GM12878 (cell line): Measurements from ENCODE around the gene OLFM1. TPM values are rescaled to one million over a fixed set of nuclear protein-coding genes. Genes with fewer than 3 reads are reported as not detected.

Source experiments
- ATAC-seq: fragments of 200-7000 bp; cut with Tn5 transposase; 3 replicates; pipeline ENCODE4 v1.9.1; 2020; ENCODE audit warnings: mild to moderate bottlenecking, moderate library complexity
- BruUV-seq: library from RNA; stranded (reverse); fragments of 400-500 nt; replicated peaks from 2 replicates; lab custom pipeline; 2021; lab: Mats Ljungman, UMichigan
- CTCF ChIA-PET: fragments of 300-600 bp; sonication (Branson Sonifier 250); formaldehyde crosslinking; extraction: SDS; loops from one replicate; lab custom pipeline; 2021; ENCODE audit warnings: inconsistent platforms; lab: Yijun Ruan, JAX
- POLR2A ChIA-PET: fragments of 350-600 bp; formaldehyde crosslinking; extraction: SDS; loops from one replicate; lab custom pipeline; 2021; ENCODE audit warnings: inconsistent platforms; lab: Charles Lee
- RAD21 ChIA-PET: fragments of 300-600 bp; sonication (Branson Sonifier 250); formaldehyde crosslinking; loops from one replicate; lab custom pipeline; 2023; ENCODE audit warnings: antibody characterized with exemption; ENCODE audit not compliant: unreplicated experiment; lab: Charles Lee
- SMC1A ChIA-PET: fragments of 300-600 bp; sonication (Branson Sonifier 250); formaldehyde crosslinking; loops from one replicate; lab custom pipeline; 2023; ENCODE audit not compliant: unreplicated experiment, uncharacterized antibody; lab: Charles Lee
- DNase-seq: peaks from one replicate; pipeline ENCODE4 v3.0.0-alpha.2; 2011; ENCODE audit warnings: low read depth, low spot score
- FAIRE-seq: peaks from 3 replicates; lab custom pipeline; 2011; peaks lifted over from hg19 to GRCh38; lab: Jason Lieb, UNC
- H2AFZ ChIP-seq: 2 replicates; pipeline ENCODE4 v1.6.0; 2011; ENCODE audit warnings: low read depth, low read length, control low read depth; ENCODE audit not compliant: control insufficient read depth
- H3K27ac ChIP-seq: 2 replicates; pipeline ENCODE4 v1.5.1; 2011; ENCODE audit warnings: control low read depth; ENCODE audit not compliant: control insufficient read depth, insufficient read depth
- H3K27me3 ChIP-seq, 2 experiments: replicated peaks in 1 of 2; 2 replicates each; pipeline versions ENCODE4 v1.6.0 to v1.6.1; 2011; ENCODE audit warnings: low read length in 1 of 2; ENCODE audit not compliant: control insufficient read depth in 2 of 2, insufficient read depth in 2 of 2
- H3K36me3 ChIP-seq, 2 experiments: 2 replicates each; pipeline ENCODE4 v1.5.1; 2011; ENCODE audit warnings: low read length in 1 of 2; ENCODE audit not compliant: control insufficient read depth in 2 of 2, insufficient read depth in 2 of 2
- H3K4me1 ChIP-seq: 2 replicates; pipeline ENCODE4 v1.6.1; 2011; ENCODE audit warnings: mild to moderate bottlenecking, low read length, moderate library complexity, mixed read lengths; ENCODE audit not compliant: control insufficient read depth, insufficient read depth
- H3K4me2 ChIP-seq: 2 replicates; pipeline ENCODE4 v1.6.0; 2011; ENCODE audit warnings: control low read depth; ENCODE audit not compliant: control insufficient read depth, insufficient read depth
- H3K4me3 ChIP-seq: fragments of 200-600 bp; sonication (generic); 2 replicates; pipeline ENCODE4 v1.5.1; 2016
- H3K79me2 ChIP-seq: 2 replicates; pipeline ENCODE4 v1.6.0; 2011; ENCODE audit warnings: low read length; ENCODE audit not compliant: control insufficient read depth, insufficient read depth
- H3K9ac ChIP-seq: 2 replicates; pipeline ENCODE4 v1.8.0; 2011; ENCODE audit warnings: low read length, control low read depth, mixed read lengths; ENCODE audit not compliant: control insufficient read depth, insufficient read depth
- H3K9me3 ChIP-seq: replicated peaks from 3 replicates; pipeline ENCODE4 v1.5.1; 2011; ENCODE audit warnings: mild to moderate bottlenecking, low read length; ENCODE audit not compliant: control insufficient read depth, insufficient read depth
- H4K20me1 ChIP-seq: 2 replicates; pipeline ENCODE4 v1.6.0; 2011; ENCODE audit not compliant: control insufficient read depth, insufficient read depth
- ASH2L ChIP-seq: fragments of 300-600, 200-600 bp; sonication (generic); IDR thresholded peaks from 2 replicates; pipeline ENCODE4 v1.6.1; 2017; ENCODE audit warnings: low read depth, mild to moderate bottlenecking, borderline replicate concordance
- GABPA ChIP-seq: IDR thresholded peaks from 2 replicates; pipeline ENCODE4 v1.6.1; 2014; ENCODE audit warnings: antibody characterized with exemption, low read depth, mild to moderate bottlenecking, inconsistent platforms
- NFYA ChIP-seq: IDR thresholded peaks from 2 replicates; pipeline ENCODE4 v1.6.1; 2011; ENCODE audit warnings: low read depth, mild to moderate bottlenecking, low read length, improper control_type of control experiment, borderline replicate concordance
- SREBF2 ChIP-seq: IDR thresholded peaks from 2 replicates; pipeline ENCODE4 v1.6.1; 2012; ENCODE audit warnings: mild to moderate bottlenecking, low read length
- TCF3 ChIP-seq: IDR thresholded peaks from 2 replicates; pipeline ENCODE4 v1.6.1; 2012; ENCODE audit warnings: low read depth, mild to moderate bottlenecking, low read length, borderline replicate concordance; ENCODE audit not compliant: insufficient read depth
- ZNF384 ChIP-seq: IDR thresholded peaks from 2 replicates; pipeline ENCODE4 v1.6.1; 2012; ENCODE audit warnings: low read depth, mild to moderate bottlenecking, low read length, improper control_type of control experiment, borderline replicate concordance
- WGBS: methylation state at CpG from one replicate; pipeline ENCODE4 v1.1.6; 2016; ENCODE audit warnings: low lambda C conversion rate; ENCODE audit not compliant: insufficient replicate concordance, insufficient coverage; ENCODE audit errors: missing lambda C conversion rate; 5-methylcytosine and 5-hydroxymethylcytosine counted together
- in situ Hi-C: fragments of 300-500 bp; cut with MboI; formaldehyde crosslinking; loops from 9 replicates; pipeline ENCODE4 v1.14.3; 2018; ENCODE audit warnings: mixed read lengths
- intact Hi-C: fragments of 100-400 bp; cut with micrococcal nuclease; formaldehyde crosslinking; loops from one replicate; pipeline ENCODE4 v1.14.2; 2022; ENCODE audit not compliant: unreplicated experiment
- polyA plus RNA-seq, 11 experiments: library from polyadenylated mRNA; depleted of rRNA in 4 of 11; unstranded in 6 of 11; stranded (reverse) in 5 of 11; fragments of >200 nt; fragmentation: Nextera tagmentation in 4 of 11; fragmentation: Illumina TruSeq in 1 of 11; extraction: Ambion mirVana in 4 of 11; extraction: Trizol in 1 of 11; gene quantifications; 1 replicate in 1 of 11; 2 replicates in 10 of 11; pipeline versions ENCODE4 v1.2.1 to v1.2.3, GENCODE V29; 2011 to 2016; ENCODE audit warnings: inconsistent platforms in 2 of 11, missing spikeins in 2 of 11, low read depth in 1 of 11
- total RNA-seq, 4 experiments: library from RNA; depleted of rRNA in 3 of 4; stranded (reverse); fragments of >200 nt in 3 of 4; fragmentation: Illumina TruSeq in 1 of 4; extraction: Trizol in 1 of 4; gene quantifications; 2 replicates each; pipeline versions ENCODE4 v1.2.1 to v1.2.3, GENCODE V29; 2013 to 2021
- TF ChIP-seq, protein P1 (sequence below): fragments of 450-650 bp; IDR thresholded peaks from 2 replicates; pipeline ENCODE4 v1.6.1; 2017; ENCODE audit warnings: mild to moderate bottlenecking, moderate library complexity
- TF ChIP-seq, protein P2 (sequence below): IDR thresholded peaks from 2 replicates; pipeline ENCODE4 v1.6.1; 2011; ENCODE audit warnings: borderline replicate concordance, low read depth, mild to moderate bottlenecking, moderate library complexity, mixed read lengths, low read length; ENCODE audit not compliant: insufficient read depth; ENCODE audit errors: extremely low read length
- TF ChIP-seq, protein P3 (sequence below): IDR thresholded peaks from 2 replicates; pipeline ENCODE4 v1.6.1; 2012; ENCODE audit warnings: low read depth, low read length, improper control_type of control experiment

The OLFM1 gene
- total and polyA plus RNA-seq, 10 of the 15 experiments (the other 5 are each of a cell fraction or from before 2014, with no cell fraction given): not detected

DNA sequence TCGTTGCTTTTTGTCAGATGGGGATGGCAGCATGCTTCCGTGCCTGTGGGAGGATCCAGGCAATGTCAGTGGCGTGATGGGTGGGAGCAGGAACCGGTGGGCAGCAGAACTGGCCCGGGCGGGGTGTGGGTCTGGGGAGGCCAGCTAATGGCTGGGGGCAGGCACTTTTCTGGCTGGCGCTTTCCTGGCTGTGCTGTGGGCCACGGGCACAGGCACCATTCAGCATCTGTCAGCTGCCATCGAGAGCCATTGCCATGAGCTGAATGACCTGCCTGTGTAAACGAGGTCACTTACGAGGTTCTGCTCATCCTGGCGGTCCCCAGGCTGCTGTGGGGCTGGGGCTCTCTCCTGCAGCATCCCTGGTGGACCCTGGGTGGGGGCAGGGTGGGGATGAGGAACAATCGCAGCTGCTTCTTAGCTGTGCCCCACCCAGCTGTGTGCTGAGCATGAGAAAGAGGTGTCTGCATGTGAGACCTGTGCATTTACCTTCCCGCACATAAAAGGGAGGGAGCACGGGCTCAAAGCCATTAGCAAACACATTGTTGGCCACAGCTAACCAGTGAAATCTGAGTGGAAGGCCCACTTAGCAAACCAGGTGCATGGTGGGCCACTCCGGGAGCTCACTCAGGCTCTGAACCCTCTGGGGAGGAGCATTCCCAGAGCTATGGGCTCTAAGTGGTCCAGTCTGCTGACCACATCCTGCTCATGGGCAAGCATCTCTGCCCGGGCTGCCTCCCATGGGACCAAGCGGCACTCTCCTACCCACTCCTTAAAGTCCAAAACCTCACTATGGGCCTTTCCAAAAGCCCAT is 41.3 kb upstream of the OLFM1 start:
- 23% methylated on average over 15 of the region's 18 CpGs for WGBS
- BruUV-seq: no TSS peak

DNA sequence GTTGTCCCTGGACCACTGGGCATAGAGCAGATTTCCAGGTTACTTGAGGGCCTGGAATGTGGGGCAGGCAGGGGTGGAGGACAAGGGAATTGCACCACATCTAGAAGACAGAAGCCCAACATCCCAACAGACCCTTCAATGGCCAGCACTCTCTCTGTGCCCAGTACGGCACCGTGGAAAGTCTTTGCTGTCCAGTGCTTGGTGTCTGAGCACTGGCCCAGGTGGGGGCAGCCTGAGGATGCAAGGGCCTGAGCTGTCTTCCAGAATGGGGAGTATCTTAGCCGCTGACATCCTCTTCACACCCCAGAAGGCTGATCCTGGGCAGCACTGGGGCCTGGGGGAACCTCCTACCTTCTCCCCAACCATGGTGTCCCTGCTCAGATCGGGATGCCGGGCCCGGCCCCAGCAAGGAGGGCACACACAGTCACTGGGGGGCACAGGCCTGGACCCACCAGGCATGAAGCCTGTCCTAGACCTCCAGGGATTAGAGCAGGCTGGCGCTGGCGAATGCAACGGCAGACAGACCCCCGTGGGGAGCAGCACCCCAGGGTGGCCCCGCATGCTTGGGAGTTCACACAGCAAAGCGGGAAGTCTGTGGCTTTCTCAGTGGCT is 40.6 kb upstream of the OLFM1 start:
- H3K4me1 ChIP-seq: peaks cover 5% of the 10 kb centered on the region
- H3K79me2 ChIP-seq: no peaks in the 10 kb centered on the region
- no peak overlapping the region for H3K4me2 ChIP-seq
- intact Hi-C loops: no loop called here
- no peaks in the 10 kb centered on the region for H3K36me3 ChIP-seq
- H3K9ac ChIP-seq: no peak overlapping the region
- FAIRE-seq (no peak), ATAC-seq (no peak), DNase-seq (no peak)
- RAD21 ChIA-PET: no interaction called here
- SMC1A ChIA-PET: no interaction called here
- no peaks in the 10 kb centered on the region for H4K20me1 ChIP-seq
- in situ Hi-C loops: no loop called here
- no peaks in the 10 kb centered on the region; the same call in 2 of the 3 replicates for H3K9me3 ChIP-seq
- CTCF ChIA-PET: no interaction called here
- WGBS: 32% methylated on average over 12 of the region's 12 CpGs
- no peak overlapping the region for H3K27ac ChIP-seq
- no peaks in the 10 kb centered on the region; a peak in 1 of 4 replicates for H3K27me3 ChIP-seq
- H2AFZ ChIP-seq: no peak overlapping the region
- no TSS peak for BruUV-seq
- H3K4me3 ChIP-seq: no peak overlapping the region
- POLR2A ChIA-PET: no interaction called here
- TF ChIP-seq, protein P1, sequence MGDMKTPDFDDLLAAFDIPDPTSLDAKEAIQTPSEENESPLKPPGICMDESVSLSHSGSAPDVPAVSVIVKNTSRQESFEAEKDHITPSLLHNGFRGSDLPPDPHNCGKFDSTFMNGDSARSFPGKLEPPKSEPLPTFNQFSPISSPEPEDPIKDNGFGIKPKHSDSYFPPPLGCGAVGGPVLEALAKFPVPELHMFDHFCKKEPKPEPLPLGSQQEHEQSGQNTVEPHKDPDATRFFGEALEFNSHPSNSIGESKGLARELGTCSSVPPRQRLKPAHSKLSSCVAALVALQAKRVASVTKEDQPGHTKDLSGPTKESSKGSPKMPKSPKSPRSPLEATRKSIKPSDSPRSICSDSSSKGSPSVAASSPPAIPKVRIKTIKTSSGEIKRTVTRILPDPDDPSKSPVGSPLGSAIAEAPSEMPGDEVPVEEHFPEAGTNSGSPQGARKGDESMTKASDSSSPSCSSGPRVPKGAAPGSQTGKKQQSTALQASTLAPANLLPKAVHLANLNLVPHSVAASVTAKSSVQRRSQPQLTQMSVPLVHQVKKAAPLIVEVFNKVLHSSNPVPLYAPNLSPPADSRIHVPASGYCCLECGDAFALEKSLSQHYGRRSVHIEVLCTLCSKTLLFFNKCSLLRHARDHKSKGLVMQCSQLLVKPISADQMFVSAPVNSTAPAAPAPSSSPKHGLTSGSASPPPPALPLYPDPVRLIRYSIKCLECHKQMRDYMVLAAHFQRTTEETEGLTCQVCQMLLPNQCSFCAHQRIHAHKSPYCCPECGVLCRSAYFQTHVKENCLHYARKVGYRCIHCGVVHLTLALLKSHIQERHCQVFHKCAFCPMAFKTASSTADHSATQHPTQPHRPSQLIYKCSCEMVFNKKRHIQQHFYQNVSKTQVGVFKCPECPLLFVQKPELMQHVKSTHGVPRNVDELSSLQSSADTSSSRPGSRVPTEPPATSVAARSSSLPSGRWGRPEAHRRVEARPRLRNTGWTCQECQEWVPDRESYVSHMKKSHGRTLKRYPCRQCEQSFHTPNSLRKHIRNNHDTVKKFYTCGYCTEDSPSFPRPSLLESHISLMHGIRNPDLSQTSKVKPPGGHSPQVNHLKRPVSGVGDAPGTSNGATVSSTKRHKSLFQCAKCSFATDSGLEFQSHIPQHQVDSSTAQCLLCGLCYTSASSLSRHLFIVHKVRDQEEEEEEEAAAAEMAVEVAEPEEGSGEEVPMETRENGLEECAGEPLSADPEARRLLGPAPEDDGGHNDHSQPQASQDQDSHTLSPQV: no peak
- TF ChIP-seq GABPA: no peak
- TF ChIP-seq, protein P2, sequence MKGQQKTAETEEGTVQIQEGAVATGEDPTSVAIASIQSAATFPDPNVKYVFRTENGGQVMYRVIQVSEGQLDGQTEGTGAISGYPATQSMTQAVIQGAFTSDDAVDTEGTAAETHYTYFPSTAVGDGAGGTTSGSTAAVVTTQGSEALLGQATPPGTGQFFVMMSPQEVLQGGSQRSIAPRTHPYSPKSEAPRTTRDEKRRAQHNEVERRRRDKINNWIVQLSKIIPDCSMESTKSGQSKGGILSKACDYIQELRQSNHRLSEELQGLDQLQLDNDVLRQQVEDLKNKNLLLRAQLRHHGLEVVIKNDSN: no peak
- no peak for TF ChIP-seq NFYA
- TF ChIP-seq, protein P3, sequence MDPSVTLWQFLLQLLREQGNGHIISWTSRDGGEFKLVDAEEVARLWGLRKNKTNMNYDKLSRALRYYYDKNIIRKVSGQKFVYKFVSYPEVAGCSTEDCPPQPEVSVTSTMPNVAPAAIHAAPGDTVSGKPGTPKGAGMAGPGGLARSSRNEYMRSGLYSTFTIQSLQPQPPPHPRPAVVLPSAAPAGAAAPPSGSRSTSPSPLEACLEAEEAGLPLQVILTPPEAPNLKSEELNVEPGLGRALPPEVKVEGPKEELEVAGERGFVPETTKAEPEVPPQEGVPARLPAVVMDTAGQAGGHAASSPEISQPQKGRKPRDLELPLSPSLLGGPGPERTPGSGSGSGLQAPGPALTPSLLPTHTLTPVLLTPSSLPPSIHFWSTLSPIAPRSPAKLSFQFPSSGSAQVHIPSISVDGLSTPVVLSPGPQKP: no peak
- TF ChIP-seq SREBF2: no peak

More for the DNA sequence above, 41.3 kb upstream of the OLFM1 start:
- Histone ChIP-seq H3K36me3 (no peaks in the 10 kb centered on the region), H3K27me3 (no peaks in the 10 kb centered on the region; a peak in 1 of 4 replicates), H3K79me2 (no peaks in the 10 kb centered on the region), H4K20me1 (no peaks in the 10 kb centered on the region), H3K4me1 (peaks cover 5% of the 10 kb centered on the region), H3K4me3 (no peak overlapping the region), H2AFZ (no peak overlapping the region), H3K4me2 (no peak overlapping the region), H3K27ac (no peak overlapping the region), H3K9me3 (no peaks in the 10 kb centered on the region; the same call in 2 of the 3 replicates), H3K9ac (no peak overlapping the region)
- FAIRE-seq (no peak), ATAC-seq (no peak), DNase-seq (no peak)
- ChIA-PET CTCF (no interaction called here), RAD21 (no interaction called here), SMC1A (no interaction called here), POLR2A (no interaction called here)
- in situ Hi-C loops: no loop called here
- TF ChIP-seq ZNF384: no peak
- no peak for TF ChIP-seq TCF3
- TF ChIP-seq ASH2L: no peak
- intact Hi-C loops: no loop called here
